Psoas muscle (tissue), 8 donors: Measurements from ENCODE around the gene KCNJ10. TPM values are rescaled to one million over a fixed set of nuclear protein-coding genes. Genes with fewer than 3 reads are reported as not detected.

Experiments used
- ATAC-seq, 4 donors: fragments of 200-7000 bp; cut with Tn5 transposase; one replicate each; pipeline ENCODE4 v1.9.1; 2020; ENCODE audit warnings: moderate library complexity in 3 of 4, mild to moderate bottlenecking in 2 of 4
- DNase-seq, 2 donors: peaks; one replicate each; pipeline ENCODE4 v3.0.0-alpha.2; 2020
- H3K27ac ChIP-seq: fragments of 200-600 bp; one replicate; pipeline ENCODE4 v1.8.0; 2022
- H3K27me3 ChIP-seq, 3 donors: fragments of 200-600 bp in 1 of 3; one replicate each; pipeline versions ENCODE4 v1.6.1 to v1.8.0; 2013 to 2022; ENCODE audit warnings: low read length in 2 of 3, mild to moderate bottlenecking in 2 of 3, moderate library complexity in 1 of 3; ENCODE audit not compliant: insufficient read depth in 3 of 3
- H3K36me3 ChIP-seq, 2 donors: fragments of 200-600 bp in 1 of 2; one replicate each; pipeline versions ENCODE4 v1.6.1 to v1.8.0; 2013 to 2022; ENCODE audit warnings: low read depth in 1 of 2, mild to moderate bottlenecking in 1 of 2, moderate library complexity in 1 of 2; ENCODE audit not compliant: insufficient read depth in 1 of 2
- H3K4me1 ChIP-seq: fragments of 200-600 bp; one replicate; pipeline ENCODE4 v1.8.0; 2022
- H3K4me3 ChIP-seq: fragments of 200-600 bp; one replicate; pipeline ENCODE4 v1.8.0; 2022; ENCODE audit warnings: mild to moderate bottlenecking
- H3K9me3 ChIP-seq: fragments of 200-600 bp; one replicate; pipeline ENCODE4 v1.8.0; 2022
- CTCF ChIP-seq: fragments of 200-600 bp; IDR thresholded peaks from one replicate; pipeline ENCODE4 v1.8.0; 2022; ENCODE audit warnings: antibody characterized with exemption
- WGBS, 3 donors: extraction: QIAGEN DNeasy Blood & Tissue Kit; methylation state at CpG; one replicate each; pipeline versions ENCODE4 v1.1.6 to v1.1.7; 2013; 5-methylcytosine and 5-hydroxymethylcytosine counted together
- intact Hi-C, 2 donors: fragments of 100-400 bp; cut with DNase I; formaldehyde crosslinking; loops; one replicate each; pipeline versions ENCODE4 v1.11.0 to v1.14.2; 2022
- polyA plus RNA-seq, 3 donors: library from polyadenylated mRNA; stranded (reverse); fragments of 200-250 nt; gene quantifications; one replicate each; pipeline ENCODE4 v1.2.3, GENCODE V29; 2013
- total RNA-seq, 4 donors: library from RNA; stranded (reverse); fragmentation: NEBNext Ultra II Directional in 2 of 4; extraction: Animal tissue kit (Norgen Biotek cat#: 25700) in 2 of 4; gene quantifications; one replicate each; pipeline versions ENCODE4 v1.2.1 to v1.2.4, GENCODE V29; 2021 to 2023
- donor health status: healthy with polysubstance abuse.
- donor health status: DM: no; HTN: no; CAD: no; lungs with moderate emphysema.
- donor health status: Bipolar disorder and iron deficiency.
- donor health status: healthy.
- donor health status: DM: yes; HTN: yes; CAD: no.
- donor health status: DM: no; HTN: no; CAD: no.
- donor health status: DM: no; HTN: no; CAD: no.
- donor health status: DM: yes; HTN: yes; CAD: no.

The KCNJ10 gene
- total and polyA plus RNA-seq, 7 donors: 0.01 to 0.09 (median 0.05) TPM; not detected in 3

GRCh38 chr1:160007577-160008200, 62.3 kb downstream of the KCNJ10 start:
- WGBS, 3 donors: 55 to 74% (median 66%) methylated on average over 3 of the region's 3 CpGs
- H3K4me1 ChIP-seq: no peaks in the 10 kb centered on the region
- no peaks in the 10 kb centered on the region for H3K9me3 ChIP-seq
- H3K27ac ChIP-seq: no peak overlapping the region
- ATAC-seq (peak in 1 of 4 donors; percentile 40), DNase-seq (no peak)
- intact Hi-C loops: loop anchor here (1.0 to 5.0 kb wide), 4 partner anchors 71 to 875 kb away; no protein-coding TSS in a partner anchor
- no peaks in the 10 kb centered on the region for H3K27me3 ChIP-seq
- no peaks in the 10 kb centered on the region for H3K36me3 ChIP-seq
- H3K4me3 ChIP-seq: no peak overlapping the region
- TF ChIP-seq CTCF: peak; percentile 85

GRCh38 chr1:160006312-160006940, 63.5 kb downstream of the KCNJ10 start:
- ATAC-seq (peak in 2 of 4 donors; percentile 59 to 60), DNase-seq (peak; percentile 58 to 67)
- no peaks in the 10 kb centered on the region for H3K4me1 ChIP-seq
- H3K27ac ChIP-seq: no peak overlapping the region
- intact Hi-C loops: loop anchor here (2.0 to 5.0 kb wide), 3 partner anchors 70 to 874 kb away; no protein-coding TSS in a partner anchor
- H3K36me3 ChIP-seq: no peaks in the 10 kb centered on the region
- H3K4me3 ChIP-seq: no peak overlapping the region
- 37 to 46% (median 39%) methylated on average over 5 of the region's 5 CpGs for WGBS, 3 donors
- no peaks in the 10 kb centered on the region for H3K27me3 ChIP-seq
- no peaks in the 10 kb centered on the region for H3K9me3 ChIP-seq
- TF ChIP-seq CTCF: peak; percentile 62

- DNase-seq (no peak), ATAC-seq (no peak)
- intact Hi-C loops: loop anchor here (5.0 kb wide), 2 partner anchors 208 to 873 kb away; no protein-coding TSS in a partner anchor
- H3K27me3 ChIP-seq: no peaks in the 10 kb centered on the region
- no peaks in the 10 kb centered on the region for H3K9me3 ChIP-seq
- no peak for TF ChIP-seq CTCF
- H3K4me1 ChIP-seq: no peaks in the 10 kb centered on the region
- no peak overlapping the region for H3K4me3 ChIP-seq
- H3K36me3 ChIP-seq: no peaks in the 10 kb centered on the region
- 58 to 76% (median 68%) methylated on average over 4 of the region's 4 CpGs for WGBS, 3 donors
- H3K27ac ChIP-seq: no peak overlapping the region
Observed at GRCh38 chr1:160005070-160005469, 64.9 kb downstream of the KCNJ10 start.

GRCh38 chr1:160004425-160004824, 65.5 kb downstream of the KCNJ10 start:
- H3K9me3 ChIP-seq: no peaks in the 10 kb centered on the region
- DNase-seq (no peak), ATAC-seq (no peak)
- 69 to 76% (median 75%) methylated on average over 2 of the region's 2 CpGs for WGBS, 3 donors
- no peak overlapping the region for H3K27ac ChIP-seq
- H3K36me3 ChIP-seq: no peaks in the 10 kb centered on the region
- TF ChIP-seq CTCF: no peak
- no peak overlapping the region for H3K4me3 ChIP-seq
- no peaks in the 10 kb centered on the region for H3K4me1 ChIP-seq
- intact Hi-C loops: no loop called here
- H3K27me3 ChIP-seq: no peaks in the 10 kb centered on the region
